ENCODE results near the gene ZMYM4.

DNA sequence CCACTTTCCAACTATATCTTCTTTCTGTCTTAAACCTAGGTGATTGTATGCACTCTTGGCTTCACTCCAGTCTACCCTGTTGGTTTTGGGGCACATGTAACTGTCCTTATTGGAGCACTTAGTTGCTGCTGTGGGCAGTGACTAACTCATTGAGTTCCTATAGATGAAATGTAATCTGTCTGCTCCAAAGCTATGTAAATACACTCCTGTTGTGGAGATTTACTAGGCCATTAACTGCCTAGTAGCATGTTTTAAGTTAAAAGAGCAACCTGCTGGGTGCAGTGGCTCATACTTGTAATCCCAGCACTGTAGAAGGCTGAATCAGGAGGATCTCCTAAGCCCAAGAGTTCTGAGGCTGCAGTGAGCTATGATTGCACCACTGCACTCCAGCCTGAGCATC is 137.6 kb downstream of the ZMYM4 start:
- TF ChIP-seq POU2F2 (IDR thresholded peaks at IDR 0.05; ENCODE audit: low read depth, low read length) (no peak), POLR2A (IDR thresholded peaks at IDR 0.05; ENCODE audit: low read depth, low read length) (no peak)

All from GM12891 (cell line).